ENCODE data around the gene RNLS.

DNA sequence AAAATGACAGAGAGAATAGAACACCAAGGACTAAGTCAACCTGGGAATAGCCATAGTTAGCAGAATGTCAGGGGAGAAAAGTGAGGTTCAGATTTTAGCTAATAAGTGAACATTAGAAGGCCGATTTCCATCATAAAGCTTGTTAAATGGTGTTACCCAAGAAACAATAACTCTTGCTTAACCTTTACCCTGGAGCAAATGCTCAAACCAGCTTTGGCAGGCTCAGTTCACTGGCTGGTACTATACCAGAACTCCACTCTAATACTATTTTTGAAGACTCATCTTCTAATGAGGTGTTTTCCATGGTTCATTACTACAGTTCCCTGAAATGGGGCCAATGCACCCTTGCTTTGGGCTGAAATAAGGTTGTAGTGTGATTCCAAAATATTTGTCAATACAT, 61.3 kb downstream of the RNLS start:
- TF ChIP-seq, protein P1, sequence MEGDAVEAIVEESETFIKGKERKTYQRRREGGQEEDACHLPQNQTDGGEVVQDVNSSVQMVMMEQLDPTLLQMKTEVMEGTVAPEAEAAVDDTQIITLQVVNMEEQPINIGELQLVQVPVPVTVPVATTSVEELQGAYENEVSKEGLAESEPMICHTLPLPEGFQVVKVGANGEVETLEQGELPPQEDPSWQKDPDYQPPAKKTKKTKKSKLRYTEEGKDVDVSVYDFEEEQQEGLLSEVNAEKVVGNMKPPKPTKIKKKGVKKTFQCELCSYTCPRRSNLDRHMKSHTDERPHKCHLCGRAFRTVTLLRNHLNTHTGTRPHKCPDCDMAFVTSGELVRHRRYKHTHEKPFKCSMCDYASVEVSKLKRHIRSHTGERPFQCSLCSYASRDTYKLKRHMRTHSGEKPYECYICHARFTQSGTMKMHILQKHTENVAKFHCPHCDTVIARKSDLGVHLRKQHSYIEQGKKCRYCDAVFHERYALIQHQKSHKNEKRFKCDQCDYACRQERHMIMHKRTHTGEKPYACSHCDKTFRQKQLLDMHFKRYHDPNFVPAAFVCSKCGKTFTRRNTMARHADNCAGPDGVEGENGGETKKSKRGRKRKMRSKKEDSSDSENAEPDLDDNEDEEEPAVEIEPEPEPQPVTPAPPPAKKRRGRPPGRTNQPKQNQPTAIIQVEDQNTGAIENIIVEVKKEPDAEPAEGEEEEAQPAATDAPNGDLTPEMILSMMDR (IDR thresholded peaks at IDR 0.05) = no peak
- TF ChIP-seq POLR2A (IDR thresholded peaks at IDR 0.05) = no peak

Data from thyroid gland (tissue), 4 donors.